ENCODE measurements around the gene TACR1.
"Not testable (repeated sequence)": the region's sequence is repeated elsewhere in the genome, so short reads cannot be mapped to it uniquely, and the experiment has no call there.

TACR1 gene, protein sequence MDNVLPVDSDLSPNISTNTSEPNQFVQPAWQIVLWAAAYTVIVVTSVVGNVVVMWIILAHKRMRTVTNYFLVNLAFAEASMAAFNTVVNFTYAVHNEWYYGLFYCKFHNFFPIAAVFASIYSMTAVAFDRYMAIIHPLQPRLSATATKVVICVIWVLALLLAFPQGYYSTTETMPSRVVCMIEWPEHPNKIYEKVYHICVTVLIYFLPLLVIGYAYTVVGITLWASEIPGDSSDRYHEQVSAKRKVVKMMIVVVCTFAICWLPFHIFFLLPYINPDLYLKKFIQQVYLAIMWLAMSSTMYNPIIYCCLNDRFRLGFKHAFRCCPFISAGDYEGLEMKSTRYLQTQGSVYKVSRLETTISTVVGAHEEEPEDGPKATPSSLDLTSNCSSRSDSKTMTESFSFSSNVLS

GRCh38 chr2:75199428-75200011 lies at the start of gene TACR1:
Gene TACR1 (minus strand): TSS chr2:75199520. CDS start chr2:75198934, 586 bp downstream.
- peak; percentile 3 for DNase-seq

DNA sequence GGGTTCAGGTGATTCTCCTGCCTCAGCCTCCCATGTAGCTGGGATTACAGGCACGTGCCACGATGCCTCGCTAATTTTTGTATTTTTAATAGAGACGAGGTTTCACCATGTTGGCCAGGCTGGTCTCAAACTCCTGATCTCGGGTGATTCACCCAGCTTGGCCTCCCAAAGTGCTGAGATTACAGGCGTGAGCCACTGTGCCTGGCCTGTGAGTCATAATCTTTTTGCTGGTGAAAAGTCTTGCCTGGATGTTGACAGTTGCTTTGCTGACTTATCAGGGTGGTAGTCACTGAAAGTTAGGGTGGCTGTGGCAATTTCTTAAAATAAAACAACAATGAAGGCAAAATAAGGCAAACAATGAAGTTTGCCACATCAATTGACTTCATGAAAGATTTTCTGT lies 49.3 kb upstream of the TACR1 start:
- not testable (repeated sequence) for DNase-seq

DNA sequence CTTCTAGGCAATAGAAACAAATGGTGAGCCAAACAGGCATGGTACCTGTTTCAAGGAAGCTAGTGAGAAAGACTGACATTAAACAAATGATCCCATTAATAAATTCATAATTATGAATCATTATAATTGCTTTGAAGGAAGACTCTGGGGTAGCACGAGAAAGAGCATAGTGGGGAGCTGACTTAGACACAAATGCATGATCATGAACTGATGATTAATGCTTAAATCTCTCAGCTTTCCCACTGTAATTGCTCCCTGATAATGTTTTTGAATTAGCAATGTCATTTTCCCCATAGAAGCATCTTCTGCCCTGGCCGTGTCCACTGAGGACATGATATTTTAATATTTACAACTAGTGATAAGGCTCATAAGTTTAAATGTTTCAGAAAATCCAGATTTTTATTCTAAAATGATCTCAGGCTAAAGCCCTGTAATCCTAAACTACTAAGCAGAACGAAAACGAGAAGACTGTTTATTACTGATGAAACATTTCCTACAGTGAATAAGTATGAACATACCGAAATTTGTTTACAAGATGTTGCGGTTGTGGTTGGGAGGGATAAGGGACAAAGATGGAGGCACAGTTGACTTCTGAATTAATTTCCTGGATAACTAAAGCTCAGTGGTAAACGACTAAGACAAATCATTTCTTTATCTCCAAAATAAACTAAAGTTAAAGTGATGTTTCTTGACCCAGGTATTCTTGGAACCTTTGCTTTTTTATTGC lies 47.3 kb upstream of the TACR1 start:
- DNase-seq: no peak

DNA sequence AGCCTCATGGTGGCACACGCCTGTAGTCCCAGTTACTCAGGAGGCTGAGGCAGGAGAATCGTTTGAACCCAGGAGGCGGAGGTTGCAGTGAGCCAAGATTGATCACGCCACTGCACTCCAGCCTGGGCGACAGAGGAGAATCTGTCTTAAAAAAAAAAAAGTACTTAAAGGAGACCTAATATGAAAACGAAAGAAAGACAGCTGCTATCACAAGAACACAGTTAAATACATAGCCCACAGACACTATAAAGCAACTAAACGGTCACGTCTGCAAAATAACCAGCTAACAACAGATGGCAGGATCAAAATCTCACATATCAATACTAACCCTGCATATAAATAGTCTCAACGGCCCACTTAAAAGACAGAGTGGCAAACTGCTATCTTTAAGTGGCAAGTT lies 43.9 kb upstream of the TACR1 start:
- no peak for DNase-seq

DNA sequence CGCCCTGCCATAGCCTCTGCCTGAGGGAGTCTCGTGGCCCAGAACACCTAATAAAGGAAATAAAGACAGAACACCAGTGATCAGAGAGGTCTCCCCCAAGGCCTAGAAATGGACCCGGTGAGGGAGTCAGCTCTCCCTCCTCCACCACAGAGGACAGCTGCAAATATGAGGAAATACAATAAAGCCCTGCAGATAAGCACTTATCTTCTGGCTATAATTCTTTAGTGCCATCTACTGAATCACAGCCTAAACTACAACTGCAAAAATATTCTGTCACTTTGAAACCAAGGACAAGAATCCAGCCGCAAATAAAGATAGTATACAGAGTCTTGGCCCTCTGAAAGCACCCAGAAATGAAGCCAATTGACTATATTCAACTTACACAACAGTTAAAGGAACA lies 42.4 kb upstream of the TACR1 start:
- no peak for DNase-seq

DNA sequence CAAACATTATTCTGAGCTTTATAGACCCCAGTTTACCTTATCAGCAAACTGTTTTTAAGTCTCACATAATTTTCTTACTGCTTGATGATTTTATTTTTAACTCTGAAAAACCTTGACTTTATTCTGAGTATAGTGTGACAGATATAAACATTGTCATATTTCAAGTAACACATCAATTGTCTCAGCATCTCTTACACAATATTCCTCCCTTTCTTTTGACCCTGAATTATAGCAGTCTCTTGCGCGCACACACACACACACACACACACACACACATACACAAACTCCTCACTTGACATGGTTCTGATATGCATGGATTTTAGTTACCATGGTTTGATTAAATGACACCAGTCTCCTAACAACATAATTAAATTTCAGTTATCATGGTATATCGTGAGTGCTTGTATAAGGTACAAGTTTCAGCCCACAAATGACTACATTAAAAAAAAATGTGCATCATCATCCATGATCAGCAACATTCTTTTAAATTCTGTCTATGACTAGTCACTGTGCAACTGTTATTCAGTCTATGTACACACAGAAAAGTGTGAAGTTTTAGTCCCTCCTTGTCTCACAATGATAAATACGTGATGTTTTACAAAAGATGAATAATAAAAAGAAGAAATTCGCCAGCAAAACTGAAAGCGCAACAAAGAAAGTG lies 39.5 kb upstream of the TACR1 start:
- no peak for DNase-seq

- no peak for DNase-seq
Measured at GRCh38 chr2:75237296-75237695, 38.0 kb upstream of the TACR1 start.

- DNase-seq: no peak
Measured at GRCh38 chr2:75233965-75234364, 34.6 kb upstream of the TACR1 start.

- no peak for DNase-seq
Measured at GRCh38 chr2:75226617-75227016, 27.3 kb upstream of the TACR1 start.

- DNase-seq: no peak
Measured at GRCh38 chr2:75226099-75226498, 26.8 kb upstream of the TACR1 start.

DNA sequence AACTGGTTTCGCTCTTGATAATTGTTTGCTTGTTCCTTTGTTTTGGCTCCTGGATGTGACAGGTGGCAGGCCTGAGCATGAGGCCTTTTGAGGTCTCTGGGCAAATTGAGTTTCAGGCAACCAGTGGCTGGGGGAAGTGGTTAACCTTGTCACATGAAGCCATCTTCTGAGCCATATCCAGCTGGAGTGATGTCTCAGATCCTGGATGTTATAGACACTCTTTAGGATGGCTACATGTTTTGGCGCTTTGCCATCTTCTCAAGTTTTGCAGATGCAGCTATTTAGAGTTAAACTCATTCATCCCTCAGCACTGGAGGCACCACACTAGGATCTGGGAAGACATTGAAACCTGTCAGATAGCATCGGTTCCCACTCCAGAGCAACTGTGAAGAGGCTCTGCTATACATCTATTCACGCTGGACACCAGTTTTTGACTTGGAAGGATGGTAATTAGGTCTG lies 25.3 kb upstream of the TACR1 start:
- DNase-seq: no peak

- no peak for DNase-seq
Measured at GRCh38 chr2:75222527-75222926, 23.2 kb upstream of the TACR1 start.

DNA sequence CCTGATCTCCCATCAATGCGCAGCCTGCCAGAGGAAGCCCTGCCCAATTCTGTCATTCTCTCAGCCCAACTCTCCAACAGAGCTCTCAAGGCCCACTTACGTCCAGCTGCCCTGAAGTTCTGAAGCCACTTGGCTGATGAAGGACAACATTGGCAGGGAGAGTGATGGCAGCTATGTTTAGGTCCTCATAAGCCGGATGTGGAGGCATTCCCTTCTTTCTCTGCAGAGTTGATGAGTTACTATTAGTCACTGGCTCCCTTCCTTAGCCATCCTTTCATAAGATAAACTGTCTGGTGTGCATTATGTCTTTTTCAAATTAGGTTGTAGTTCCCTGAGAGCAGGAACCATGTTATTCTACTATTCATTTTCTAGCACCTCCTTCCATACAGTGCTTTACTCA lies 22.5 kb upstream of the TACR1 start:
- DNase-seq: no peak

- not testable (repeated sequence) for DNase-seq
Measured at GRCh38 chr2:75219213-75219612, 19.9 kb upstream of the TACR1 start.

GRCh38 chr2:75211266-75211770 lies 12.0 kb upstream of the TACR1 start:
- no peak for DNase-seq

- no peak for DNase-seq
Measured at GRCh38 chr2:75210409-75210808, 11.1 kb upstream of the TACR1 start.

GRCh38 chr2:75208738-75209137 lies 9.4 kb upstream of the TACR1 start:
- no peak for DNase-seq

DNA sequence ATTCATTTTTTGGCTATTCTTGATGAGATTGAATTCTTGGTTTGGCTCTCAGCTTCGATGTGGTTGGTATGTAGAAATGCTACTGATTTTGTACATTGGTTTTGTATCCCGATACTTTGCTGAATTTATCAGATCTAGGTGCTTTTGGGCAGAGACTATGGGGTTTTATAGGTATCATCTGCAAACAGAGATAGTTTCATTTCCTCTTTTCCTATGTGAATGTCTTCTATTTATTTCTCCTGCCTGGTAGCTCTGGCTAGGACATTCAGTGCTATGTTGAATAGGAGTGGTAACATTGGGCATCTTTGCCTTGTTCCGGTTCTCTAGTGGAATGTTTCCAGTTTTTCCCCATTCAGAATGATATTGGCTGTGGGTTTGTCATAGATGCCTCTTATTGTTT lies 5.5 kb upstream of the TACR1 start:
- DNase-seq: no peak

- no peak for DNase-seq
Measured at GRCh38 chr2:75202359-75202758, 3.0 kb upstream of the TACR1 start.

DNA sequence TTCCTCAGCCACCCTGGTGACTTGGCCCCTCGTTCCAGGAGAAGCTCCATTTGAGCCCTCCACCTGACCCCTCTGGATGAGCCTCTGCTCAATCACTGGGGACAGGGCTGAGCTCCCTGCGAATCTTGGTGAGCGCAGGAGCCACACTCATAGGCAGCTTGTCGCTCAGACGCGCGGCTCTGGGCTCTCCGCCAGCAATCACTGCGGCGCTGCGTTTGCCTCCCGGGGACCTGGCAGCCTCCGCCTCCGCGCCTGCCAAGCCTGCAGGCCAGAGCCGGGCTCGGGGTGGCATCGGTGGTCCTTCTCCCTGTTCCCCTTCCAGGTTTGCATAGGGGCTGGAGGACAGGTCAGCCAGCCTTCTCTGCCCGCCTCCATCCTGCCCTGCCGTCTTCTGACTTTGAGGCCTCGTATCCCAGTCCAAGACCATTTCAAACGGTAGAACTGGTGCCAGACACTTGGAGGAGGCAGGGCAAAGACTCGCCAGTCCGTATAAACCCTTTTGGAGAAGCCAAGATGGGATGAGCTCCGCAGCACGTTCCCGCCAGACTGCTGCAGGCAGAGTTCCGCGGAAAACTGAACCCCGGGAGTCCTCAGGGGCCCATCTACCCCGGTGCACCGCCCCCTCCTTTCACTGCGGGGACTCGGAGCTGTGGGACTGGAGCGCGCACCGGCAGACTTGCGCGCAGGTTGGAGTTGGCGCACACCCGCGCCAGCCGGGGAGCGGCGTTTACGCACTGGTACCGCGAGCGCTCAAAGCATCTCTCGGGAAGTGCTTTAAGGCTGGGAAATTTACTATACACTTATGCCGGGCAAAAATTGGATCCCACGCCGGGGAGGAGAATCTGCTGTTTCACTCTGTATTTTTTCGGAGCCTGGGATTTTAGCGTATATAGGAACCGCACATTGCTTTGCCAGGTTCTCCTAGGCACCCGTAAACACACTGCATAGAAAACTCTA lies 1.1 kb upstream of the TACR1 start:
- peak; percentile 45 for DNase-seq

GRCh38 chr2:75195076-75195691 lies 4.1 kb downstream of the TACR1 start:
- DNase-seq: no peak

Data from DMS79 (cell line).